RWPE1 (cell line): ENCODE data around the gene IFNL2.
"Not testable (repeated sequence)": the region's sequence is repeated elsewhere in the genome, so short reads cannot be mapped to it uniquely, and the experiment has no call there.

ENCODE experiments used
- CTCF ChIA-PET: fragments of 350-600 bp; sonication (Branson Sonifier 250); formaldehyde crosslinking; extraction: SDS; loops from one replicate; lab custom pipeline; 2021; lab: Yijun Ruan, JAX
- POLR2A ChIA-PET: fragments of 400-600 bp; formaldehyde crosslinking; extraction: SDS; loops from one replicate; lab custom pipeline; 2020; ENCODE audit warnings: antibody characterized with exemption; ENCODE audit not compliant: low non-redundant PET; lab: Yijun Ruan, JAX
- DNase-seq: peaks from one replicate; pipeline ENCODE4 v3.0.0; 2012; ENCODE audit warnings: low spot score
- H3K27ac ChIP-seq: fragments of 450-650 bp; 2 replicates; pipeline ENCODE4 v1.5.1; 2017
- TF ChIP-seq, protein P1 (sequence below): fragments of 450-650 bp; conservative IDR thresholded peaks from 2 replicates; pipeline ENCODE4 v1.5.1; 2017; ENCODE audit warnings: low read depth, mild to moderate bottlenecking

The IFNL2 gene

GRCh38 chr19:39308531-39309304 is 40.5 kb downstream of the IFNL2 start:
- DNase-seq = no peak
- ChIA-PET POLR2A (no interaction called here), CTCF (no interaction called here)
- no peak overlapping the region for H3K27ac ChIP-seq
- TF ChIP-seq, protein P1, sequence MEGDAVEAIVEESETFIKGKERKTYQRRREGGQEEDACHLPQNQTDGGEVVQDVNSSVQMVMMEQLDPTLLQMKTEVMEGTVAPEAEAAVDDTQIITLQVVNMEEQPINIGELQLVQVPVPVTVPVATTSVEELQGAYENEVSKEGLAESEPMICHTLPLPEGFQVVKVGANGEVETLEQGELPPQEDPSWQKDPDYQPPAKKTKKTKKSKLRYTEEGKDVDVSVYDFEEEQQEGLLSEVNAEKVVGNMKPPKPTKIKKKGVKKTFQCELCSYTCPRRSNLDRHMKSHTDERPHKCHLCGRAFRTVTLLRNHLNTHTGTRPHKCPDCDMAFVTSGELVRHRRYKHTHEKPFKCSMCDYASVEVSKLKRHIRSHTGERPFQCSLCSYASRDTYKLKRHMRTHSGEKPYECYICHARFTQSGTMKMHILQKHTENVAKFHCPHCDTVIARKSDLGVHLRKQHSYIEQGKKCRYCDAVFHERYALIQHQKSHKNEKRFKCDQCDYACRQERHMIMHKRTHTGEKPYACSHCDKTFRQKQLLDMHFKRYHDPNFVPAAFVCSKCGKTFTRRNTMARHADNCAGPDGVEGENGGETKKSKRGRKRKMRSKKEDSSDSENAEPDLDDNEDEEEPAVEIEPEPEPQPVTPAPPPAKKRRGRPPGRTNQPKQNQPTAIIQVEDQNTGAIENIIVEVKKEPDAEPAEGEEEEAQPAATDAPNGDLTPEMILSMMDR = no peak

DNA sequence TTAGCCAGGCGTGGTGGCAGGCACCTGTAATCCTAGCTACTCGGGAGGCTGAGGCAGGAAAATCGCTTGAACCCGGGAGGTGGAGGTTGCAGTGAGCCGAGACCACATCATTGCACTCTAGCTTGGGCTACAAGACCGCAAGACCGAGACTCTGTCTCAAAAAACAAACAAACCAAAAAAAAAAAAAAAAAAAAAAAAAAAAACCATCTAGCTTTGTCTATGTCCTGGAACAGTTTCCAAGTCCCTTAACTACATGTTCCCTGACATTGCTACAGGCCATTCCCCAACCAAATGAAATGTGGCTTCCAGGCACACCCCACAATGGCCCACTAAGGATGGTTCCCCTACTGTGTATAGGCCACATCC is 41.1 kb downstream of the IFNL2 start:
- H3K27ac ChIP-seq, DNase-seq, POLR2A ChIA-PET: not testable (repeated sequence)
- CTCF ChIA-PET = interaction anchor here (0.6 kb wide), 1 partner anchor 257 kb away, joined by 3 read pairs; no protein-coding TSS in a partner anchor

DNA sequence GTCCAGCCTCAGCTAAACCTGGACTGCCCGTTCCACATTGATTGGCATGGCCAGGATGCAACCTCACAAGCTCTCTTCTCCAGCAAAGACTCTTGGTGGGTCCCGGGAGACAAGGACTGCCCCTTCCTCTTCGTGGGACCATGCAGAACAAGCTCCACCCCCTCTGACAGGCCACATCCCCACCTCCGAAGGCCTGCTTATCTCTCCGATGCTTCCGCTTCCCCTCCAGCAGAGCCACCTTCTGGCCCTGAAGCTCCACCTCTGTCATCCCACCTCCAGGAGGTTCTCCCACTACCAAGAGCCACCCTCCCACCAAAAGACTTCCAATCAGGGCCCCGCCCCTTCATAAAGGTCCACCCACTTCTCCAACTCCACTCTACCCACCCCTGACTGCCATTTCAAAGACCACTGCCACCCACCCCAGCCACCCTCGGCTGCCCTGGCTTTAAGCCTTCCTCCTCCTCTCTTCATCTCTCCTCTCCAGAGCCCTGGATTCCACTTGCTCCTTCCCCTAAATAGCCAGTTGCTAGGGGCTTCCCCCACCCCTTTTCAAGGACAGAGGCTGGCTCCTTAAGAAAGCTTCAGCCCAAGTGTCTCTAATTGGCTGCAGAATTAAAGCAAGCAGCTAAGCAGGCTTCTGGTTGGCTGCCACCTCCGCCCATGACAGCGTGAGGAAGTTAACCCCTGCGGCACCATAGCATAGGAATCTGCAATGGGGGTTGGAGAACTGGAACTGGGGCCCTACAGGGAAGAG is 42.5 kb downstream of the IFNL2 start:
- no peak for DNase-seq
- TF ChIP-seq, protein P1 = no peak
- ChIA-PET CTCF (no interaction called here), POLR2A (no interaction called here)
- H3K27ac ChIP-seq = no peak overlapping the region

DNA sequence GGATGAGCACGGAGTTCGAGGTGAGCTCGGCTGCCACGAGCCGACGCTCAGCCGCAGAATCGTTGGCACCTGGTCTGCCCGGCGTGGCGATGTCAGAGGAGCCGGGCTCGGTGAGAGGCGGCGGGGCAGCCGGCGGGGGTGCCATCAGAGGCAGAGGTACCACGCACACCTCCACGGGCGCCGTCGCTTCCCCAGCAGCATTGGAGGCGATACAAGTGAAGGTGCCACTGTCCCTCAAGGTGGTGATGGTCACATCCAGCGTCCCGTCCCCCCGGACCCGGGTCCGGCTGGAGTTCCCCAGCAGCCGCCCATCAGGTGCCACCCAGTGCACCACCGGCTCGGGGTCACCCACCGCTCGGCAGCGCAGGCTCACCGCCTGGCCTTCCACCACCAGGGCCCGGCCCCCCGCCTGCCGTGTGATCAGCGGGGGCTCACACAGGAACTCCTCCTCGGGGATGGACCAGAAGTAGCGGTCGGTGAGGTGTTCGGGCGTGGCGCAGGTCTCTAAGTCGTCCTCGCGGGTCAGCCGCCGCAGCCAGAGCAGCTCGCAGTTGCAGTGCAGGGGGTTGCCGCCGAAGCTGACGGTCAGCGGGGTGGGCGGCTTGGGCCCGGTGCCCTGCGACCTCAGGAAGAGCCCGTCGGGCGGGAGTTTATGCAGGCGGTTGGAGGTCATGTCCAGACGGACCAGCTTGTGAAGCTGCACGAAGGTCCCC is 46.0 kb downstream of the IFNL2 start:
- no peak for DNase-seq
- ChIA-PET POLR2A (no interaction called here), CTCF (no interaction called here)
- TF ChIP-seq, protein P1 = no peak
- H3K27ac ChIP-seq = no peak overlapping the region

- TF ChIP-seq, protein P1 = no peak
- ChIA-PET POLR2A (no interaction called here), CTCF (interaction anchor here (0.6 kb wide), 1 partner anchor 68 kb away, joined by 4 read pairs; no protein-coding TSS in a partner anchor)
- H3K27ac ChIP-seq = no peak overlapping the region
- DNase-seq = no peak
These were observed 47.7 kb downstream of the IFNL2 start for GRCh38 chr19:39315933-39316332.

DNA sequence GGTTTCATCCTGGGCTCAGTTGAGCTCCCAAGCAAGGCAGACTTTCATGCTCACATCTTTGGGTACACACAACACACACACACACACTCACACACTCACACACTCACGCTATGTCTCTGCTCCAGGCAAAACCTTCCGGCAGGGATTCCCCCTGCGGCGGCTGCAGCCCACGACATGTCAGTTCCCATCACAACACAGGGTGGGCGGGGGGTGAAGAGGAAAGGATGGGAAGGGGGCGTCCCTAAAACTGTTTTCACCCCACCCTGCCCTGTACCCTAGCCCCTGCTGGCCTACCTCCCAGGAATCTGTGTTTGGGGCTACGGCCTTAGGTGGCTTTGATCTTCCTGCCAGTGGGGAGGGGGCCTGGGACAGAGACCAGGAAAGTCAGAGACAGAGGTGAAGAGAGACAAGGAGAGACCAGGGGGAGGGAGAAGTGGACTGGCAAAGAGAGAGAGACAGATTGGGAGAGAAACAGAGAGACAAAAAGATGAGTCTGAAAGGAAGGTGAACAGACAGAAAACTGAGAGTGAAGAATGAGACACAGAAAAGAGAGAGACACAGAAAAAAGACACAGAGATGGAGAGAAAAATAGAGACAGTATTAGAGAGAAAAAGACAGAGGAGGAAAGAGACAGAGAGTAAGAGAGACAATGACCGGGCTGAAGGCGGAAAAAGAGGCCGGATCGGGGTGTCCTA is 48.6 kb downstream of the IFNL2 start:
- POLR2A ChIA-PET = no interaction called here
- no peak for DNase-seq
- H3K27ac ChIP-seq = no peak overlapping the region
- CTCF ChIA-PET = no interaction called here
- TF ChIP-seq, protein P1 = no peak
